ENCODE data around the gene DUSP1.

The DUSP1 gene

DNA sequence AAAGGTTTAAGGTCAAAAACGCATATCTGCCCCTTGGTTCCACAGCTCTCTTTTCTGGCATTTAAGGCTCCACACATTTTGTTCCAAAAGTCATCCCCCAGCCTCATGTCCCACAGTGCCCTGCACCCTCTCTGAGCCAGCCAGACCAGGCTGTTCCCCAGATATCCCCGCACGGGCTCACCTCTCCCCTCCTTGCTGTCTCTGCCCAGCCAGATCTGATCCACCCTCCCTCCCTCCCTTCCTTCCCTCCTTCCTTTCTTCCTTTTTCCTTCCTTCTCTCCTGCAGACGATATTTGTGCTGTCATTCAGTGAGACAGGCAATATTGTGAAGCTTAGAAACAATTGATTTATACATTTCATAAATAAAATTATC, 37.0 kb downstream of the DUSP1 start:
- no peak for DNase-seq (ENCODE audit: low spot score)
- no peak for TF ChIP-seq CTCF (IDR thresholded peaks at IDR 0.05; ENCODE audit: extremely low read depth, missing control alignments)

- no peak for DNase-seq (ENCODE audit: low spot score)
- no peak for TF ChIP-seq CTCF (IDR thresholded peaks at IDR 0.05; ENCODE audit: extremely low read depth, missing control alignments)
Observed at GRCh38 chr5:172733131-172733973, 37.6 kb downstream of the DUSP1 start.

GRCh38 chr5:172732201-172732865, 38.7 kb downstream of the DUSP1 start:
- no peak for TF ChIP-seq CTCF (IDR thresholded peaks at IDR 0.05; ENCODE audit: extremely low read depth, missing control alignments)
- no peak for DNase-seq (ENCODE audit: low spot score)

DNA sequence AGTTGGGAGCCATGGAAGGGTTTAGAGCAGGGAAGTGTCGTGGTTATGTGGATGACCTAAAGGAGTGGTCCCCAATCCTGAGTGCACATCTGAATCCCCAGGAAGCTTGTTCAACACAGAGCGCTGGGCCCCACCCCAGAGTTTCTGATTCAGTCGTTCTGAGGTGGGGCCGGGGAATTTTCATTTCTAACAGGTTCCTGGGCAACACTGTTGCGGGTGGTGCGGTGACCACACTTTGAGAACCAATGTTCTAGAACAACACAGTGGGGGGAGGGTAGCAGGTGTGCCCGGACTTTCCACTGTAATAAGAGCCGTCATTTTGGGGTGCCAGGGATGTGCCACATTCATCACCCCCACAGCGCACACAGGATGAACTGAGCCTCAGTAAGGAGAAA, 39.3 kb downstream of the DUSP1 start:
- no peak for DNase-seq (ENCODE audit: low spot score)
- no peak for TF ChIP-seq CTCF (IDR thresholded peaks at IDR 0.05; ENCODE audit: extremely low read depth, missing control alignments)

DNA sequence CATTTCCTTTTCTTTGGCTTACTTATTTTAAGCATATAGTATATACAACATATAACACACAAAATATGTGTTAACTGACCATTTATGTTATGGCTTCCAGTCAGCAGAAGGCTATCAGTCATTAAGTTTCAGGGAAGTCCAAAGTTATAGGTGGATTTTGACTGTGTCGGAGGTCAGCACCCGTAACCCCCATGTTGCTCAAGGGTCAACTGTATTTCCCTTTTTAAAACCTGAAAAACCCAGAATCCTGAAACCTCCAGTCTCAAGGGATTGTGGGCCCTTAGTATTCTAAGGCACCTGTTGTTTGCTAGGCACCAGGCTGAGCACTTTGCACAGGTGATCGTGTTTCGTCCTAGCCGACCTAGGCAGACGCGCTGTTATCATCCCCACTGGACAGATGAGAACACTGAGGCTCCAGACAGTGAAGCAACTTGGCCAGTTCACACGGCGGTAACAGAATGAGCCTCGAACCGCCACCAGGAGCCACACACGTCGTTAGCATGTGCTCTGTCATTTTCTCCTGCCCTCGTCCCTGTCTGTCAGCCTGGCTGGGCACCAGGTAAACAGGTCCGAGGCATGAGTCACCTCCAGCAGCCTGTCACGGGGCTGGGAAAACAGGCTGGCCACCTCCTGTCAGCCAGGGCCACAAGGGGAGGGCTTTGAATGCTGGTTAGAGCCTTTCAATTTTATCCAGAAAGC, 39.9 kb downstream of the DUSP1 start:
- DNase-seq (ENCODE audit: low spot score), result no peak

DNA sequence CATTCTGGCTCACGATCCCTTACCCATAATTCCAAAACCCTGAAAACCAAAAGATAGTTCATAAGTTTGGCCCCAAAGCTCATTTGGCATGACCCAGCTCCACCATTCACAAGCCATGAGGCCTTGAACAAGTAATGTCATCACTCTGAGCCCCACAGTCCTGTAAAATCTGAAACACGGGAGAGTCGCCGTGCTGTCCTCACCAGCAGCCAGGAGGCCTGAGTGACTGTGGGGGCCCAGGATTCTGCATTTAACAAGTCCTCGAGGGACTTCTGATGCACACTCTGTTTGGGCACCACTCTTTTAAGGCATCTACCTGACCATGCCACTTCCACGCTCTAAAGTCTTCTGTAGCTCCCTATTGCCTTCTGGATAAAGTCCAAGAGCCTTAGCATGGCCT, 40.8 kb downstream of the DUSP1 start:
- TF ChIP-seq CTCF (IDR thresholded peaks at IDR 0.05; ENCODE audit: extremely low read depth, missing control alignments), result no peak
- DNase-seq (ENCODE audit: low spot score), result no peak

More for the DNA sequence above, 39.9 kb downstream of the DUSP1 start:
- no peak for TF ChIP-seq CTCF (IDR thresholded peaks at IDR 0.05; ENCODE audit: extremely low read depth, missing control alignments)

GRCh38 chr5:172729588-172729987, 41.4 kb downstream of the DUSP1 start:
- DNase-seq (ENCODE audit: low spot score), result no peak
- no peak for TF ChIP-seq CTCF (IDR thresholded peaks at IDR 0.05; ENCODE audit: extremely low read depth, missing control alignments)
